Left lobe of liver (tissue), 2 donors: Measurements from ENCODE around the gene ROGDI. TPM values are rescaled to one million over a fixed set of nuclear protein-coding genes. Genes with fewer than 3 reads are reported as not detected.
A peak's percentile ranks its signal among the peaks of the same experiment; 100 is the strongest.

ENCODE experiments used
- ATAC-seq: fragments of 200-7000 bp; cut with Tn5 transposase; one replicate; pipeline ENCODE4 v1.9.1; 2020; ENCODE audit warnings: mild to moderate bottlenecking, moderate library complexity
- DNase-seq: peaks from one replicate; pipeline ENCODE4 v3.0.0-alpha.2; 2020; ENCODE audit warnings: low spot score
- total RNA-seq: library from RNA; stranded (reverse); gene quantifications from one replicate; pipeline ENCODE4 v1.2.1, GENCODE V29; 2021
- donor health status: DM: no; HTN: no; CAD: no; lungs with moderate emphysema.
- donor health status: DM: no; HTN: yes; CAD: no.

The ROGDI gene
- total RNA-seq, 1 donor from 2014 or later: 21.5 TPM

GRCh38 chr16:4814046-4814445 is 11.6 kb upstream of the ROGDI start:
- ATAC-seq (no peak), DNase-seq (no peak)

DNA sequence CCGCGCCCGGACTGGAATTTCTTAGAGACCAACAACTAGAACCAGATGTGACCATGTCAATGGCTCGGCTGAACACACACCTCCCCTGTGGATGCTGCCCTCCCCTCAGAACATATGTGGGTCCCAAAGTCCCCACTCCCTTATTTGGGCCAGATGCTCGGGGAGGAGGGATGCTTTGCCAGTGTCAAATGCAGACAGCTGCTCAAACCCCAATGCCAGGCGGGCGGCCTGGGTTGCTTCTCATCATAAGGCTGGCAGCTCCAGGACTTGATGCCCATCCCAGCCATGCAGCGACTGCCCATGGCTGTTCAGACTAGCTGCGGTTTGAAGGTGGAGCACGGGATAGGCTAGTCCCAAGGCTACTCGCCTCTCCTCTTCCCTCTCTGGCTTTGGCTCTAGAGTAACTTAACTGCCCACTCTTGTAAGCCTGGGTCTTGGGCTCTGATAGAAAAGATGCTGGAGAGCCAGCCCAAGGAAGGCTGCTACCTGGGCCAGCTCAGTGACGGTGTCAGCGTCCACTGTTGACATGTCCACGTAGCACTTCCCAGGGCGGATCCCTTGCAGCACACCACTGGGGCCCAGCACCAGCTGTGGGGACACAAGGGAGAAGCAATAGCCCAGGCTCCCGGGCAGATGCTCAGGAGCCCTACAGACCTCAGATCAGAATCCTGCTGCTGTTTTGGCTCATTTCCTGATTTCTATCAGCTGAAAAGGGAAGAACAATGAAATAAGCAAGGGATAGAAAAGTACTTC is 11.0 kb upstream of the ROGDI start:
- ATAC-seq (no peak), DNase-seq (no peak)

DNA sequence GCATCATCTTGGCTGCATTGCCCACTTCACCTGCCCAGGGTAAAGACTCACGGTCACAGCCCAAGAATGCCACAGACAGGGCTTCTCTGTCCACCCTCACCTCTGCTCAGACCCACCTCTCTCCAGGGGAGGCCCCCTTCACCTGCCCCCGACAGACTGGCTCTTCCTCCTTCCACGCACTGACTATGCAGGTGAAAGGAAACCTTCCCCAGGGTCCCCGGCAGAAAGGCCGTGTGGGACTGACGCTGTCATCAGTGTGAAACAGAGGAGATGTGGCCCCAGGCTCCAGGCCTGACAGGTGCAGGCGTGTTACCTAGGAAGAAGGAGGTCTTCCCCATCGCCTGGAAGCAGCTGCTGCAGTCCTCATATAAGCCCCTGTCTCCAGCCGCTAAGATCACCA is 9.3 kb upstream of the ROGDI start:
- ATAC-seq: no peak
- DNase-seq: no peak

DNA sequence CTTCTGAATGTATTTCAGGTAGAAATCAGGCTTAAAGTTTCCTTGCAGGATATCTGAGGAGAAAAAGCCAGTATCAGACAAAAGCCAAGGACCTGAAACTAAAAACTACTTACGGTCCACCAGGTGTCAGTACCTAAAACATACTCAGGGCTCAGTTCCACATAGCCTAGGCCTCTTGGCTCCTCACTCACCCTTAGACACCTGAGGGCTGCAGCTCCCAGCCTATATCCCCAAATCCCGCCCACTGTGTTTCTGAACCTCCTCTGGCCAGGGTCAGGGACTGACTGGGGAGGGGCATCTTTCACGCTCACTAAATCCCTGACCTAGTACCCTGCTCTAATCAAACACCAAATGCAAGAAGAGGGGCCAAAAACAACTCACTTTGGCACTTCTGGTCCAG is 8.8 kb upstream of the ROGDI start:
- ATAC-seq (no peak), DNase-seq (no peak)

GRCh38 chr16:4806280-4806679 is 3.8 kb upstream of the ROGDI start:
- DNase-seq (no peak), ATAC-seq (no peak)

DNA sequence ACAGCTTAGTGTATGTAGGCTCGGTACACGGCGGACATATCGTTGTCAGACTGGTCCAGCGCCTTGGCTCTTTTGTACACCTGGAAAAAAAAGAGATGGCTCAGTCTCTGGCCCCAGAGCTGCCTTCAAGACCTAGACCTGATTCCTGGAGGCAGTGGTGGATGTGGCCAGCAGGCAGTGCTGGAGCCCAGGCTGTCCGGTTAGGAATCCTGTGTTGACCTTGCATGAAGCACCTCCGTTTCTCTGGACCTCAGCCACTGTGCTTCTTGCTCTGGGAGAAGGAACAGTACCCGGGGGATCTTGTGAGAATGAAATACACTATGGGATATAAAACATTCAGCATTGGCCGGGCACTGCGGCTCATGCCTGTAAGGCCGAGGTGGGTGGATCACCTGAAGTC is 2.8 kb upstream of the ROGDI start:
- no peak for ATAC-seq
- no peak for DNase-seq

DNA sequence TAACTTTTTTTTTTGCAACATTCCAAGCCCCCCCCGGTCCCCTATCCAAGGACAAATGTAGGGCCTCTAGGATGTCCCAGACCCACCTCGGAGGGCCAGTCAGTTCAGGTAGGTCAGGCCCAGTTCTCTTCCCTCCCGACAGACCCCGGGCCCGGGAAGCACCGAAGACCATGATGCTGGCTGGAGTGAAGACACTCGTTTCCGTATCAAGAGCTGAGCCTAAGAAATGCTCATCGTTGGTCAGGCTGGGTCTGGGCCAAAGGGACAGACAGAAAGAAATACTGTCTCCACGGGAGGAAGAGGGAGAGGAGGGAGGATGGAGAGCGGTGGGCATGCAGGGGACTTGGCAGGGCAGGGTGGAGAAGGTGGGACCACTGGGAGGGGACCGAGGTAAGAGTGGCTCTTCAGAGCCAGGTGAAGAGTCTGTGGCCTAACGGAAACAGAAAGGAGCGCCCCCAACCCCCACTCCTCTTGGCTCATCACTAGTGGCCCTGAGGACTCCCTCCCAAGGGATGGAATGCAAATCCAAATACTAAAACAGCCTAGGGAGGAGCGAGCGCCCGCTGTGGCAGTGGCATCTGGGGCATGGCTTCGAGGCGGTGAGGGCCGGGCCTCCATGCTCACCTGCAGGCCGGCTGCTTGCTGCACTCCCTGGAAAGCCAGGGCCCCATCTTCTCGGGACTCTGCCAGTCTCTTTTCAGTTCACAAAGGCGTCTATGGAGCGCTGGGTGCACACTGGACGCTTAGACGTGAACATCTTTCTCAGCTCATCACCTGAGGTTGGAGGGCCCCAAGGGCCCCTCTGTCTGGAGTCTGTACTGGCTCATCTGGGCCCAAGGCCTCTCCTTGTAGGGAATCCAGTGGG is 1.7 kb upstream of the ROGDI start:
- no peak for ATAC-seq
- DNase-seq: no peak

GRCh38 chr16:4803401-4803844 is 990 bp upstream of the ROGDI start:
- ATAC-seq (no peak), DNase-seq (no peak)

GRCh38 chr16:4802659-4803287 is 340 bp upstream of the ROGDI start:
- ATAC-seq (peak; percentile 89), DNase-seq (peak; percentile 93)

GRCh38 chr16:4801051-4801961 is 1.1 kb downstream of the ROGDI start:
- no peak for ATAC-seq
- DNase-seq: no peak

DNA sequence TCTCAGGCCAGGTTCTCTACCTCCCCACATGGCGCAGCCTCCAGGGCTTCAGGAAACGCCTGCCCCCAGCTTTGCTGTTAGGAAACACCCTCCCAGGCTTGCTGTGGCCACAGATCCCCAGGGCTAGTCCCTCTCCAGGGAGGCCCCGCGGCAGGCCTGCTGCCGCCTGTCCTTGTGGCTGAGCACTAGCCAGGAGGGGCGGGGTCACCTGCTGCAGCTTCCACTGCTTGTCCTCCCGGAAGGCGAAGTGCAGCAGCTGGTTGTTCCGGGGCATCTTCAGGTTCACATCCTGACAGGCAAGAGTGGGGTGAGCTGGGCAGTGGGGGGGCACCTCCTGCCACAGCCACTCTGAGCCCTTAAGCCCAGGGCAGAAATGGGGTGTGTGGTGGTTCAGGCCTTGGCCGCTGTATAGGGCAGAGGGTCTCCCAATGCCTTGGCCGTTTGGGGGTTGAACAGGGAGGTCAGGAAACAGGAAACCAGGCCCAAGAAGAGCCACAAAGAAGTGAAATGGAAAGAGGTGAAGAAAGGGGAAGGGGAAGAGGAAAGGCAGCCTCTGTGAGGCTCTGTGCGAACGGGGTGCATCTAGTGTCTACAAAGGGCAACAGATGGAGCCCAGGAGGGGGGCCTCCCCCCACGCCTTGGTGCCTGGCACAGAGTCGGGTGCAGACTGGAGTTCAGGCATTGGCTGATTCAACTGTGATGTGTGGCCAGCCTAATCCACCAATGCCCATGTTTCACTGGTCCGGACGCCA is 2.0 kb downstream of the ROGDI start:
- ATAC-seq: no peak

GRCh38 chr16:4799171-4799855 is 3.1 kb downstream of the ROGDI start:
- no peak for DNase-seq
- ATAC-seq: no peak

More for the DNA sequence above, 2.0 kb downstream of the ROGDI start:
- peak; percentile 54 for DNase-seq

- ATAC-seq: no peak
- DNase-seq: no peak
Measured at GRCh38 chr16:4798456-4798855, 4.0 kb downstream of the ROGDI start.

DNA sequence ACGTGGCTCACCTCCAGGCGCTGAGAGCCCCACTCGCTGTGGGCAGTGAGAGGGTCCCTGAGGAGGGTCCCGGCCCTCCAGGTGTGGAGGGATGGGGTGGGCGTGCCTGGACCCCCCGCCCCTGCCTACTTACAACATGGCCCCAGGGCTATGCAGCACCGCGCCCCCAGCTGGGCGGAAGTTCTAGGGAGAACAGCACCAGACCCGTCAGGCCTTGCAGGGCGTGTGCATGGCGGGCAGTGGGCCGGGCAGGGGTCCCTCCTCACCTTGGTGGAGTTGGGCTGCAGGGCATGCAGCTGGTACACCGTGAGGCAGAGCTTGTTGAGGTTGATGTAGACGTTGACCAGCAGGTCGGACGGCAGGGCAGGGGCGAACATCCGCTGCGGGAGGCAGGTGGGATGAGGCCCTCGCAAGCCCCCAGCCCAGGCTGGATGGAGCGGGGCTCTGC is 4.6 kb downstream of the ROGDI start:
- no peak for ATAC-seq
- DNase-seq: no peak

DNA sequence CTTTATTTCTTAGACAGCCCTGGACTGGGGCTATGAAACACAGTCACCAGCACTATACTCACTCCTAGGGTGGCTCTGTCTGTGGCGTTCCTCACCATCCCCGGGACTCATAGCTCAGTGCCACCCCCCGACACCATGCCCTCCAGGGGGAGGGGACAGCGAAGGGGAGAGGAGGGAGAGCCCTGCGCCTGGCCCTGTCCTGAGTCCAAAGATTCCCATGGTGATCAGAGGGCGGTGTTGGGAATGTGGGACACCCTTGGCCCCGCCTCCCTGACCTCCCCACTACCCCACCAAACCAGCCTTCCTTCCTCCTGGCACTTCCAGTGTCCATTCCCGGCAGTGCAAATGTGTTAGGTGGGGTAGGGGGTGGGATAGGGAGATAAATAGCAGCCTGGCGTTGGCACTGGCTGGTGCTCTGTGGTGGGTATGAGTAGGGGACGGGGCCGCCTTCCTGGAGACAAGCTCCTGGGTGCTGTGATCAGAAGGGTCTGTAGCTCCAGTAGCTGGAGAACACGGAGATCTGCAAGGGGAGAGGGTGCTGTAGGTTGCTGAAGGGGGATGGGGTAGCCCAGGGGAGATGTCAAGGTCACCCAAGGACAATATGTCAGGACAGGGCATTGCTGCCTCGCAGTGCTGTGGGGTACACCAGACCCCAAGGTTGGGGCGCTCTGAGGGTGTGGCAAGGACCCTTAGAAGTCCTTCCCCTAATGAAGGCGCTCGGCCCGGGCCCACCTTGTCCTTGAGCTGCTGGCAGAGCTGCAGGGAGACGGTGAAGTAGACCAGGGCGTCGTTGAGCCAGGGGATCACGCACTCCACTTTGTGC is 5.2 kb downstream of the ROGDI start:
- ATAC-seq (no peak), DNase-seq (no peak)

- ATAC-seq (no peak), DNase-seq (no peak)
Measured at GRCh38 chr16:4795828-4796572, 6.4 kb downstream of the ROGDI start.

DNA sequence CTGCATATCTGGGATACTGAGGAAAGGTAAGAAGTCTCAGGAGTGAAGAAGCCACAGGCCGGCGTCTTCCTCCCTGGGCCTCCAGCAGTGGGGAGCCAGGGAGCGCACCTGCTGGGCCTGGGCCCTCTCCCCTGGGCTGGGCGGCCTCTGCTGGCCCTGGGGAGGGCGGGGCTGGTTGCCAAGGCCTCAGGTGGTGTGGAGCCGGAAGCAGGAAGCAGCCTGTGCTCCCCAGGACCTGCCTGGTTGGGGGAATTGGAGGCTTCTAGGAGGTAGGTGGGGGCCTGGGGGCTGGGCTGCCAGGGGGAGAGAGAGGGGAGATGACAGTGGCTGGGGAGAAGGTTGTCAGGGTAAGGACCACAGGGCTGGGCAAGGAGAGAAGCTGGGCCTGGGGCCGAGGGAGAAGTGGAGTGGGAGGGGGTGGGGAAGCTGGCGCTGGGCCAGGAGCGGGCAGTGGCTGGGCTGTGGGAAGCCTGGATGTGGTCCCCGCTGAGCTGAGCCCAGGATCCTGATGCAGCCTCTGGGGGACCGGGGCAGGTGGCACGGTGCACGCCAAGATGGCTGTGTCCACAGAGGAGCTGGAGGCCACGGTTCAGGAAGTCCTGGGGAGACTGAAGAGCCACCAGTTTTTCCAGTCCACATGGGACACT is 7.1 kb downstream of the ROGDI start, which contains the start of gene SMIM22:
Gene SMIM22 (plus strand): TSS at position 189 of the 647 bp plus-strand sequence. CDS start 366 bp downstream, at position 555.
- no peak for DNase-seq
- peak; percentile 10 for ATAC-seq
